Left ventricle myocardium inferior (tissue), 1 donor: Measurements from ENCODE around the gene TOMM20. TPM values are rescaled to one million over a fixed set of nuclear protein-coding genes. Genes with fewer than 3 reads are reported as not detected.
A peak's percentile ranks its signal among the peaks of the same experiment; 100 is the strongest.

ENCODE experiments used
- DNase-seq: peaks from one replicate; pipeline ENCODE4 v3.0.0-alpha.2; 2020
- H3K27ac ChIP-seq: fragments of 200-600 bp; replicated peaks from 2 replicates; pipeline ENCODE4 v1.8.0; 2021
- H3K27me3 ChIP-seq: fragments of 200-600 bp; 2 replicates; pipeline ENCODE4 v1.8.0; 2021; ENCODE audit warnings: low read depth
- H3K36me3 ChIP-seq: fragments of 200-600 bp; 2 replicates; pipeline ENCODE4 v1.8.0; 2021
- H3K4me1 ChIP-seq: fragments of 200-600 bp; 2 replicates; pipeline ENCODE4 v1.8.0; 2021
- H3K4me3 ChIP-seq: fragments of 200-600 bp; 2 replicates; pipeline ENCODE4 v1.8.0; 2021; ENCODE audit warnings: mild to moderate bottlenecking, moderate library complexity
- H3K9me3 ChIP-seq: fragments of 200-600 bp; replicated peaks from 2 replicates; pipeline ENCODE4 v1.8.0; 2021
- CTCF ChIP-seq: fragments of 200-600 bp; IDR thresholded peaks from 2 replicates; pipeline ENCODE4 v1.8.0; 2021; ENCODE audit warnings: antibody characterized with exemption, mild to moderate bottlenecking, borderline replicate concordance
- intact Hi-C: fragments of 100-400 bp; cut with micrococcal nuclease; formaldehyde crosslinking; loops from one replicate; pipeline ENCODE4 v1.11.0; 2022
- total RNA-seq: library from RNA; stranded (reverse); fragmentation: NEBNext Ultra II Directional; extraction: Animal tissue kit (Norgen Biotek cat#: 25700); gene quantifications from one replicate; pipeline ENCODE4 v1.2.1, GENCODE V29; 2021
- donor health status: DM: no; HTN: yes; CAD: no; lungs with severe emphysema.

Gene TOMM20
- total RNA-seq, 1 donor from 2014 or later = 84.1 TPM

DNA sequence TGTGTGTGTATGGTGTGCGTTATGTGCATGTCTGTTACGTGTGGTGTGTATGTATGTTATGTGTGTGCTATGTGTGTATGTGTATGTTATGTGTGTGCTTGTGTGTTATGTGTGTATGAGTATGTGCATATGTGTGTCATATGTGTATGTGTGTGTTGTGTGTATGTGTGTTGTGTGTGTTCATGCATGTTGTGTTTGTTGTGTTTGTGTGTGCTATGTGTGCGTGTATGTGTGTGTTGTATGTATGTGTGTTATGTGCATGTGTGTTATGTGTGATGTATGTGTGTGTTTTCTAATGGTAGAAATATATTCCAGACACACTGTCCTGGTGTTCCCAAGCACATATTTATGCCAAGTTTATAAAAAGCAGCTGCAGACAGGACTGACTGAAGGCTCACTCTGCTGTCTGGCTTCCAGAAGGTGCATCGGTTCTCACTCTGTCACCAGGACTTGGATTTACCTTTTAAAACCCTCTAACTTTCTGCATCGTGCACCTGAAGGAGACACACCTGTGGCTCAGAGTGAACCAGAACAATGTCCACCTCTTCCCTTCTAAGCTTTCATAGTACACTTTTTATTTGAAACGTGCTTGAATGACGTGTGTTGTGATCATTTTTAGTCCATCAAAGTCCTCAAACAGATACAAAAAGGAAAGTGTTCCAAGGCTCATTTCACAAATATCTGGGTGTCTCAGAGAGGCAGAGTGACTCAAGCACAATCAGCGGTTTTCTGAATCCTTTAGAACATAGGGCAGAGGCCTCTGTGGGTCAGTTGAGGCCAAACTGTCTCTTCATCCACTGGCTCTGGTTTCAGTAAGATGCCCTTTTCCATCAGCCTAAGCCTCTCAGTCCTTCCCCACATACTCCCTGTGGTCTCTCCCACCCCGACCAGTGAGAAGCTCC is 49.9 kb downstream of the TOMM20 start:
- TF ChIP-seq CTCF = peak; percentile 16
- H3K4me1 ChIP-seq = peaks cover 87% of the 10 kb centered on the region
- H3K27ac ChIP-seq = peak overlapping the region; percentile 94
- H3K4me3 ChIP-seq = no peak overlapping the region
- intact Hi-C loops = loop anchor here (5.0 kb wide), 2 partner anchors 161 to 356 kb away; no protein-coding TSS in a partner anchor
- no peaks in the 10 kb centered on the region for H3K36me3 ChIP-seq
- DNase-seq = no peak
- H3K27me3 ChIP-seq = no peaks in the 10 kb centered on the region
- H3K9me3 ChIP-seq = no peaks in the 10 kb centered on the region

GRCh38 chr1:235077571-235078479 is 50.8 kb downstream of the TOMM20 start:
- Histone ChIP-seq H3K9me3 (no peaks in the 10 kb centered on the region), H3K27ac (peak overlapping the region; percentile 94), H3K4me3 (no peak overlapping the region), H3K36me3 (no peaks in the 10 kb centered on the region), H3K4me1 (peaks cover 87% of the 10 kb centered on the region), H3K27me3 (no peaks in the 10 kb centered on the region)
- DNase-seq = no peak
- TF ChIP-seq CTCF = no peak
- intact Hi-C loops = loop anchor here (5.0 kb wide), 2 partner anchors 161 to 356 kb away; no protein-coding TSS in a partner anchor

DNA sequence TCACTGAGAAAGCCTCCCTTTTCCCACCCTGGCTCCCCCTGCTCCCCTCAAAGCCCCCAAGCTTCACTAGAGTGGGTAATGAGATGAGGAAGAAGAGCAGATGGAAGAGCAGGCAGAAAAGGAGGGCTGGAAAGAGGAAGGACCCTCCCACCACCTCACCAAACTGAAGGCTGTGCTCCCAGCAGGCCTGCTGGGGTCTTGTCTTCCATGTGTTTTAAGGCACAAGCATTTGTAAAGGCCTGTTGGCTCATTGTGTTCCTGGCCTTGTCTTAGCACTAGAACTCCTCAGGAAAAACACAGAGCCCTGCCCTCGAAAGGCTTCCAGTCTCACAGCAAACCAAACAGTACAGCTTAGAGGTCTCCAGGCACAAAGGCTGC is 51.5 kb downstream of the TOMM20 start:
- peak overlapping the region; percentile 94 for H3K27ac ChIP-seq
- TF ChIP-seq CTCF = no peak
- DNase-seq = no peak
- H3K4me1 ChIP-seq = peaks cover 87% of the 10 kb centered on the region
- intact Hi-C loops = loop anchor here (5.0 kb wide), 2 partner anchors 160 to 355 kb away; no protein-coding TSS in a partner anchor
- no peaks in the 10 kb centered on the region for H3K27me3 ChIP-seq
- H3K9me3 ChIP-seq = no peaks in the 10 kb centered on the region
- H3K36me3 ChIP-seq = no peaks in the 10 kb centered on the region
- H3K4me3 ChIP-seq = no peak overlapping the region

- H3K36me3 ChIP-seq = no peaks in the 10 kb centered on the region
- H3K9me3 ChIP-seq = no peaks in the 10 kb centered on the region
- intact Hi-C loops = loop anchor here (5.0 kb wide), 2 partner anchors 159 to 354 kb away; no protein-coding TSS in a partner anchor
- TF ChIP-seq CTCF = no peak
- H3K4me3 ChIP-seq = no peak overlapping the region
- peaks cover 87% of the 10 kb centered on the region for H3K4me1 ChIP-seq
- H3K27me3 ChIP-seq = no peaks in the 10 kb centered on the region
- no peak for DNase-seq
- peak overlapping the region; percentile 94 for H3K27ac ChIP-seq
These were observed 52.0 kb downstream of the TOMM20 start for GRCh38 chr1:235076504-235077162.
